GM12872 (cell line): ENCODE data around the gene KAZN.

Experiments
- TF ChIP-seq, protein P1 (sequence below): IDR thresholded peaks from 3 replicates; pipeline ENCODE4 v1.5.1; 2011; ENCODE audit warnings: low read depth, mild to moderate bottlenecking, low read length, moderate library complexity; ENCODE audit not compliant: insufficient read depth

The KAZN gene

GRCh38 chr1:14891991-14892390 lies 293.5 kb downstream of the KAZN start:
- TF ChIP-seq, protein P1, sequence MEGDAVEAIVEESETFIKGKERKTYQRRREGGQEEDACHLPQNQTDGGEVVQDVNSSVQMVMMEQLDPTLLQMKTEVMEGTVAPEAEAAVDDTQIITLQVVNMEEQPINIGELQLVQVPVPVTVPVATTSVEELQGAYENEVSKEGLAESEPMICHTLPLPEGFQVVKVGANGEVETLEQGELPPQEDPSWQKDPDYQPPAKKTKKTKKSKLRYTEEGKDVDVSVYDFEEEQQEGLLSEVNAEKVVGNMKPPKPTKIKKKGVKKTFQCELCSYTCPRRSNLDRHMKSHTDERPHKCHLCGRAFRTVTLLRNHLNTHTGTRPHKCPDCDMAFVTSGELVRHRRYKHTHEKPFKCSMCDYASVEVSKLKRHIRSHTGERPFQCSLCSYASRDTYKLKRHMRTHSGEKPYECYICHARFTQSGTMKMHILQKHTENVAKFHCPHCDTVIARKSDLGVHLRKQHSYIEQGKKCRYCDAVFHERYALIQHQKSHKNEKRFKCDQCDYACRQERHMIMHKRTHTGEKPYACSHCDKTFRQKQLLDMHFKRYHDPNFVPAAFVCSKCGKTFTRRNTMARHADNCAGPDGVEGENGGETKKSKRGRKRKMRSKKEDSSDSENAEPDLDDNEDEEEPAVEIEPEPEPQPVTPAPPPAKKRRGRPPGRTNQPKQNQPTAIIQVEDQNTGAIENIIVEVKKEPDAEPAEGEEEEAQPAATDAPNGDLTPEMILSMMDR: no peak

- TF ChIP-seq, protein P1: no peak
Measured at GRCh38 chr1:14894811-14895560, 296.5 kb downstream of the KAZN start.

GRCh38 chr1:14895727-14896126 lies 297.2 kb downstream of the KAZN start:
- TF ChIP-seq, protein P1: no peak

- TF ChIP-seq, protein P1: no peak
Measured at GRCh38 chr1:14896381-14897079, 298.0 kb downstream of the KAZN start.

GRCh38 chr1:14897080-14897449 lies 298.6 kb downstream of the KAZN start:
- TF ChIP-seq, protein P1: no peak

DNA sequence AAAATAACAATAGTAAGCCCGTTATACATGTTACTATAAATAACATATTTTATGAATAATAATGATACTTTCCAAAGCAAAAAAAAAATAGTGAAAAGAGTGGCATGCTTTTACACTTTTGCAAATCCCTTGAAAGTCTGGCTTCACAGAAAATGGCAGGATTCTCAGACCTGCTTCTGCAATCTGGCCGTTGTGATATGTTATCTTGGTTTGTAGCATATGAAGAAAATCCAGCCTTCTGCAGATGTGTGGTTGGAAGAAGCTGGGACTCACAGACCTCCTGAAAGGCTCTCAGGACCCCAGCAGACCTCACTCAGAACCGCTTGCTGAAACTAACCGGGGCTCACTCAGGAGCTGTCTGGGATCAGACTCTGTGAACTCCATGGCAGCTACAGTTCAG lies 299.1 kb downstream of the KAZN start:
- TF ChIP-seq, protein P1: no peak

GRCh38 chr1:14897997-14898645 lies 299.6 kb downstream of the KAZN start:
- TF ChIP-seq, protein P1: no peak
